ENCODE measurements around the gene DPYD.

DNA sequence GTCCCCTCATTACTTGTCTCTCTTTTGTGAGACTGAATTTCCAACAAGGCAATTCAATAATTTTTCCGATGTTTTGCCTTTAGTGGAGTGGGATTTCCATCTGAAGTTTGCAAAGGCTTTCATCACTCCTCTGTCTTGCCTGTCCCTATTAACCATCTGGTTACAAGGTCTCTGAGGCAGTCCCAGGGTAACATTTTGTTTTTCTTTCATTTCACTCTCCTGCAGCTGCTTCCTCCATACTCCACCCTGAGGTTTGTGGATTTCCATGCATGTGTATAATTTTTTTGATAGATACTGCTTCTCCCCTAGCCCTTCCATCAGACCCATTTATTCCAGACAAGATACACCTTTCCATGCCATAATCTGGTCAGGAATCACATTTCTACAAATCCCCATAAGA lies 832.4 kb downstream of the DPYD start:
- TF ChIP-seq CTCF (IDR thresholded peaks at IDR 0.05) (no peak), POLR2A (IDR thresholded peaks at IDR 0.05) (no peak)

Measured in uterus (tissue), 2 donors.